ENCODE measurements around the gene CKAP2. TPM values are rescaled to one million over a fixed set of nuclear protein-coding genes. Genes with fewer than 3 reads are reported as not detected.

Gene CKAP2, protein sequence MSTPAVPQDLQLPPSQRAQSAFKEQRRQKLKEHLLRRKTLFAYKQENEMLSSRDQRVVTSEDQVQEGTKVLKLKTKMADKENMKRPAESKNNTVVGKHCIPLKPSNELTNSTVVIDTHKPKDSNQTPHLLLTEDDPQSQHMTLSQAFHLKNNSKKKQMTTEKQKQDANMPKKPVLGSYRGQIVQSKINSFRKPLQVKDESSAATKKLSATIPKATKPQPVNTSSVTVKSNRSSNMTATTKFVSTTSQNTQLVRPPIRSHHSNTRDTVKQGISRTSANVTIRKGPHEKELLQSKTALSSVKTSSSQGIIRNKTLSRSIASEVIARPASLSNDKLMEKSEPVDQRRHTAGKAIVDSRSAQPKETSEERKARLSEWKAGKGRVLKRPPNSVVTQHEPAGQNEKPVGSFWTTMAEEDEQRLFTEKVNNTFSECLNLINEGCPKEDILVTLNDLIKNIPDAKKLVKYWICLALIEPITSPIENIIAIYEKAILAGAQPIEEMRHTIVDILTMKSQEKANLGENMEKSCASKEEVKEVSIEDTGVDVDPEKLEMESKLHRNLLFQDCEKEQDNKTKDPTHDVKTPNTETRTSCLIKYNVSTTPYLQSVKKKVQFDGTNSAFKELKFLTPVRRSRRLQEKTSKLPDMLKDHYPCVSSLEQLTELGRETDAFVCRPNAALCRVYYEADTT
- 36.2 TPM for total RNA-seq

DNA sequence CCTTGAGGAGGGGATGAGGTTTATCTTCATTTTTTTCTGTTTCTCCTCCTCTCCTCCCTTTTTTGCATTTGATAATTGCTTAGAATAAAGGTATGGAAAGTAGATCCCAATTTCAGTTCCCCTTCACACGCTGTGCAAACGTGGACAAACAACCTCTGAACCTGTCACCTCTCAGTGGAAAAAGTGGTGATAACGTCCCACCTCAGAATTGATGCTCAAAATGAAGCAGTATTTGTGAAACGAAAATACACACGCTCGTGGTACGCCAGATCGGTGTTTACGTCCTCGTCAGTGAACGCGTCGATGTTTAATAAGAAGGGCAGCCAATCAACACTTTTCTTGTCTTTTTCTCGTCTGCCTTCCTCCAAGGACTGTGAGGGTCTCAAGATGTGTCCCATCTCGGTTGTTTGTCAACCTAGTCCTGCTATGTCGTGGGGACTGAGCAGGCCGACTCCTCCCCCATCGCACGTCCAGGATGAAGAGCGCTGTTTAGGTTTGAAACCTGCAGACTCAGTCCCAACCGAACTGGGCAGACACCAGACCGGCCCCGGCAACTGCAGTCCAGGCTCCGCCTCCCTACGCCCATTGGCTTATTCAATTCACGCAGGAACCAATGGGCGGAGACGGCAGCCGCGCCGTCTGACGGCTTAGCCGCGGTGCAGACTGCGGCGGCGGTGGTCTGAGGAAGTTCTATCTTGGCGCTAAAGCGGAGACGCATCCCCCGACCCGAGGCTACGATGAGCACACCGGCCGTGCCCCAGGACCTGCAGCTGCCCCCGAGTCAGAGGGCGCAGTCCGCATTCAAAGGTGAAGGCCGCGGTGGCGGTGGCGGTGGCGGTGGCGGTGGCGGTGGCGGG lies at the start of gene CKAP2:
CKAP2 (plus strand) TSS at position 659 of the 857 bp plus-strand sequence; CDS start at position 738, 79 bp downstream.

DNA sequence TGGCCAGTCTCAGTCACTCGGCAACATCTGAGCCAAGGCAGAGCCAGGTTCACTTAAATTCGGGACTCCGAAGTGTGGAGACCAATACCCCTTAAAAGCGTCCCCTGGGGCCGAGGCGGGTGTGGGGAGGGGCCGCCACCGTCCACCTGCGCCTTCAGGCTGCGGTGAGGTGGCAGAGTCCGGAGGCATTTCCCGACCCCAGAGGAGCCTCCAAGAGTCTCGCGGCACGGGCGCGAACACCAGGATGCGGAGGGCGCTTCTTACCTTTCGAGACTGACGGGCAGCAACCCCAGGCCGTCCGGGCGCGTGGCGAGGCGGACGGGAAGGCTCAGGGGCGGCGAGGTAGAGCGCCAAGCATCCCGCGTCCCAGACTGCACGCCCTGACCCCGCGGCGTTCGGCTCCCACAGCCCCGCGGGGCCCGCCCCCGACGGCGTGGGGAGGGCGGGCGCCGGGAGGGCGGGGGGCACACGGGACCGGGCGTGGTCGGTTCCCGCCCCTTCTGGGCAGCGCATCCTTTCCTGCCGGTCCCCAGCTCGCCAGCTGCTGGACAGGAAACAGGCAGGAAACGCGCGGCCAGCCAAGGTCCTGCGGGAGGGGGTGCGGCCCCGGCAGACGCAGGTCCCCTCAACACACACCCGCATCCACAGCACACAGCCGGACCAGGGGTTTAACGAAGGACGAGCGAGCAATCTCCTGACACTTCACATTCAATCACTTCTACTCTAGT lies 49.3 kb upstream of the CKAP2 start, which contains the start of gene THSD1:
THSD1 (minus strand) TSS at position 406 of the 728 bp plus-strand sequence. CDS start 3,572 bp downstream, outside the sequence.

DNA sequence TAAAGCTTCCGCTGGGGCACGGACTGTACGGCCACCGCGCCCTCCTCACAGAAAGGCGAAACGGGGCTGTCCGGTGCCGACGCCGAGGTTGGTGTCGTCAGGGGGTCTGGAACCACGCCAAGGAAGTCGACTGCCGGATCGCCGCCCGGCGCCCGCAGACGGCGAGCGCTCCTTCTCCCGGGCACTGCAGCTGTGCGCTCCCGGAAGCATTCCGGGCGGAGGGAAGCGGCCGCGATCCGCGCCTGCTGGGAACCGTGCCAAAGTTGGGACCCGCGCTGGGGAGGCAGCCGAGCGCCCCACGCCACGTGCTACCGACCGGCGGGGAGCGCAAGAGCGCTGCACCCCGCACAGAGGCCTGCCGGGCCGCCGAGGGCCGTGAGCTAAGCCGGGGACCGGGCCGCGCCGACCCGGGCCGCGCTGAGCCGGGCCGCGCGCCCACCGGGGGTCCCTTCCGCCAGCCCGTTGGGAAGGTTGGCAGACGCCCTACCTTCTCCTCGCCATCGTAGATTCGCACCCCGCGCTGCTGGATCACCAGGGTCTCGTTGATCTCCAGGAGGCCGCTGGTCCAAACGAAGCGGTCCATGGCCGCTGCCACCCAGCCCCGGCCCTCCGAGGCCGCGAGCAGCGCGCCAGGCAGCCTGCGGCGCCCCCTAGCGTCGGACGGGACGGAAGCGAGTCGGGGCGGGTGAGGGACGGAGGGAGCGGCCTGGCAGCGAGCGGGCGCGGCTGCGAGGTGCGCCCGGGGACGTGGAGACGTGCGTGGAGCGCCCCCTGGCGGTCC lies 5.1 kb upstream of the CKAP2 start, which contains the start of gene VPS36:
VPS36 (minus strand) TSS at position 623 of the 781 bp plus-strand sequence; CDS start at position 583, 40 bp downstream.

Other genes with a start within 250 kb of the CKAP2 start
- gene THSD1, start 49.3 kb upstream of the CKAP2 start, total RNA-seq: 12.7 TPM
- gene VPS36, start 4.8 kb upstream of the CKAP2 start, total RNA-seq: 57.0 TPM
- 15.5 TPM for gene HNRNPA1L2, start 187.0 kb downstream of the CKAP2 start, total RNA-seq
- gene SUGT1, start 197.4 kb downstream of the CKAP2 start, total RNA-seq: 75.7 TPM